HS-5 (cell line): ENCODE data around the gene CLP1.
"Not testable (repeated sequence)": the region's sequence is repeated elsewhere in the genome, so short reads cannot be mapped to it uniquely, and the experiment has no call there.

Source experiments
- DNase-seq: peaks from one replicate; pipeline ENCODE4 v3.0.0-alpha.2; 2012; ENCODE audit warnings: low read depth

CLP1 gene

DNA sequence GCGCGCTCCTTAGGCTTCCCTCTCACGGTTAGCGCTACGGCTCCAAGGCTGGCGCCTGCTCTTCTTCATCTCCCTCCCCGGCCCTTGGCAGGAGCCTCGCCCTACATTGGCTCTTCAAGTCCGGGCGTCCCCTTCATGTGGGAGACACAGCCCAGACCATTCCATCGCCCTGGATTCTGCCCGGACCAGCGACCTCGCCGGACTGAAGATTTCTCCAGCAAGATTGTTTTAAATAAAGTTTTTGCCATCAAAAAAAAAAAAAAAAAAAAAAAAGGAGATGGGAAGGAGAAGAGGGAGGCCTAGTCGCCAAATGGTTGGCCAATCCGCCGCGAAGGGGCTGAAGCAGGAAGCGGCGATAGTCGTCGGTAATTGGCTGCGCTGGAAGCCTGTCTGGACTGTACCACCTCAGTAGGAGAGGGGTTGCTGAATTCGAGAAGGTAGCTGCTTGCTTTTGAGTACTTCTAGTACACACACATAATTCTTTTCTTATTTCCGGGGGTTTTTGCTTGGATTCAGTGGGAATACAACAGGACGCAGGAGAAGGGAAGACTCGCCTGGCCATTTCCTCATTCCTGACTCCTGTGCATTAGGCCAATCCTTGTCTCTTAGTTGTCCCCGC is 9.7 kb downstream of the CLP1 start:
- DNase-seq: peak; percentile 99

DNA sequence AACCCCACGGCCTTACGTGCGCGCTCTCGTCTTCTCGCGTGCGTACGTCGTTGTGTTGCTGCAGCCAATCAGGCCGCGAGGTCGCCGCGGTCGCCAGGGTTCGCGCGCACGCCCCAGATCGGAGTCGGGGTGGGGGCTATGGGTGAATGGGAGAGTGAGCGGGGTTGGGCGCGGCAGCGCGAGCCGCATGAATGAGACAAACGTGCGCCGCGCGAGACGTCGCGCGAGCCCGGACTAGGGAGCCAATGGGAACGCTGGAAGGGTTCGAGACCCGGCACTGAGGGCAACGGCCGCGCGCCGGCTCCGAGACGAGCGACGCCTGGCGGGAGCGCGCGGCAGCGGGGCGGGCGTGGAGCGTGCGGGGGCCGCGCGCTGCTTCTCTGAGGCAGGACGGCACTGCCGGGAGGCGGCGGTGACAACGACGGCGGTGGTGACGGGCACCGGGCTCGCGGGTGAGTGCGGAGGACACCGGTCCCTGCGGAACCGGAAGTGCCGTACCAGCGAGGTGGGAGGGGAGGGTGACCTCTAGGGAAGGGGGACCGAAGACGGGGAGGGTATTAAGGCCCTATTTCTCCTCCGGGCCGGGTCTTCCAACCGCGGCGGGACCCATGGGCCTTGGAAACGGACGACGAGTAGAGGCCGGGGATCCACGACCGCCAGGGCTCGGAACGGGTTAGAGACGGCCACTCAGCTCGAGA is 10.3 kb downstream of the CLP1 start, which contains the start of gene ZDHHC5:
Gene ZDHHC5, plus strand, starts transcription at position 379 of the 698 bp plus-strand sequence. CDS start 4,977 bp downstream, outside the sequence.
- DNase-seq: no peak

DNA sequence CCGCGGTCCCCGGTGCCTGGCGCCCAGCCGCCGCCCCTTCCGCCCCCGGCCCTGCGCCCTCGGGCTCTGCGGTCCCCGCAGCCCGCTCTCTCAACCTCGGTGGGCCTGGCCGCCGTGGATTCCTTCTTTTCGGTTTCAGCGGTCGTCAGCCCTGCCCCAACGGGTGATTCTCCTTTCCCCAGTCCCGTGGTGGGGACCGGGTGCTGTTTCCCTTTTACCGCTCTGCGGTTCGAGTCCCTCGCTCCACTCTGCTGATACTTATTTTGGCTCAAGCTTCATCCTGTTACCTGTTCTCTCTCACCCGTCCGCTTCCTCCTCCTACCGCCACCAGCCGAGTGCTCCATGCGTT is 10.8 kb downstream of the CLP1 start:
- no peak for DNase-seq

DNA sequence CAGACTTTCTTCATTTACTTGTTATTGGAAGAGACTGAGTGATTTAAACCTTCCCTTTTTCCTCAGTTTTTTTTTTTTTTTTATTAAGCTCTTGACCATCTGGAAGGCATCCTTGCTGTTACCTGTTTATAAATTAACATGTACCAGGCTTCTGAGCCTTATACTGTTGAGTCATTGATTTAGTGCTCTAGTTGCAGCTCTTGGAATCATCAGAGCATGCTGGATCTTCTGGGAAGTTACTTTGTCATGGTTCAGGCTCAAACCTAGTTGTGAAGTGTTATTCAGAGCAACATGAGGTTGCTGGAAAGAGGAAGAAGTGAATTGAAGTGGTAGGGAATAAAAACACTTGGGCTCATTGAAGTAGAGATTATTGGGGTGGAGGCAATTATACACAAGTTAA is 16.7 kb downstream of the CLP1 start:
- no peak for DNase-seq

DNA sequence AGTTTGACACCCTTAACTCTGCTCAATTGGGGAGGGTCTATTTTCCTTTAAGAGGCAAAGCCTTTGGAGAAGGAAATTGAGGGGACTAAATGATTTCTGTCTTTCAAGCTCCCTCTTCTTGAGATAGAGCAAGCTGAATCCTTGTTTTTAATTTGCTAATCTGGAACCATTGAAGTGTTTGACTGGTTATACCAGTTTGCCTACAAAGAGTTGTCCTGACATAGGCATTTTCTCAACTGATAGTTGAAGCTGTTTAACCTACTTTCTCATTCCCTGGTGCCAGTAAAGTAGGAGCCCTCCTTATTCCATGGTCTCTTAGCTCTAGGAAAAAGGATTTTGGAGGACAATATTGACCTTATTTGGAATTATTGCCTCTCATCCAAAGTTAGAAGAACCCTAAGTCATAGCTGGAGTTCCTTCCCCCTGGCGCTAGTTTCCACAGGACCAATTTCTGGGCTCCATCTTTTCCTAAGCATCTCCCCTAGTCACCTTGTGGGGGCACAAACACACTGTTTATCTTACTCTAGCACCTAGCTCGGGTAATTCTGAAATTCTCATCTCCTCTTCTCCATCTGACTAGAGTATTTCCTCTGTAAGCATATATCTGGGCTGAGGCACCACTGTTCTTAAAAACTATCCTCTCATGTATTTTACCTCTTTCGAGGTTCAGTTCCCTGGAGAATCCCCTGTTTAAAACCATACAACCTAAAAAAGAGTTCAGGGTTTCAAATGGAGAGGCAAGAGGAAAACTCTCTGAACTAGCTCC is 17.8 kb downstream of the CLP1 start:
- no peak for DNase-seq

DNA sequence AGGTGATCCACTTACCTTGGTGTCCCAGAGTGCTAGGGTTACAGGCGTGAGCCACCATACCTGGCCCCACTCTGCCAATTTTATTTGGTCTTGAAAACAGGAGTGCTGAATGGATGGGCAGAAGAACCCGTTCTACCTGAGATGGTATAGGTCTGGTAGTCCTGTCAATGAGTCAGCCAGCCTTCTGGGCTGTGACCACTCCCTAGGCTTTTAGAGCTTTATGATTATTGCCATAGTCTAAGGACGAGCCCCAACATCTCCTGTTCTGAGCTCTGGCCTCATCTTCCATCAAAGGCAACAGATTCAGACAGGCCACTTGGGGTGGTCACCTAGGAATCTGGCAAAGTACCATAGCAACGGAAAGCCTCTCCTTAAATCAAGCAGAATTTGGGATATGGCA is 21.8 kb downstream of the CLP1 start:
- DNase-seq: no peak

DNA sequence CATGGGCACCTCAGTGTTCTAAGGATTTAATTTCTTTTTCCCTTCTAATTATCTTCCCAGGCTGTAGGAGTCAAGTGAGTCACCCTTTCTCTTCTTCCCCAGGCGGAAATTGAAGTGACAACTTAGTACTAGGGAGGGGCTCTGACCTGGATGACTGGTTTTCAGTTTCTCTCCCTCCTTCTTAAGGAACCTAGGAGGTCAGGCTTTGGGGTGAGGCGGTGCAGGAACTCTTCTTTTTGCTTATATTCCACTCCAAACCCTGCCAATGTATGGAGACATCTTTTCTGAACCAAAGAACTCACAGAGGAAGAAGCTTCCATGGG is 23.0 kb downstream of the CLP1 start:
- no peak for DNase-seq

DNA sequence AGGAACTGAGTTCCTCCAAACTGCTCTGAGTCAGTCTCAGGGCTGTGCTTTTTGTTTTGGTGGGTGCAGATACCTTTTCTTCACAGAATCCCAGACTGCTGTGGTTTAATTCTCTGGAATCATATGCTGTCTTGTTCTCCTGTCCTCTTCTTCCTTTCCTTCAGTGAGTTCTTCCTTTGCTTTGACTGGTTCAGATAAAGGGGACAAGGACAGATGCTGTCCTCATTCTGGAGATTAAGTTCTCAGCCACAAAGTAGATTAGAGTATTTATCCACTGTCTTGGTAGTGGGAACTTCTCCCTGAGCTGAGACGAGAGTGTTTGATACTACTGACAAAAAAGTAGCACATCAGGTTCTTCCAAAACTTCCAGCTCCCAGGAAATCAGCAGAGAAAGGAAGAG is 23.6 kb downstream of the CLP1 start:
- DNase-seq: no peak

DNA sequence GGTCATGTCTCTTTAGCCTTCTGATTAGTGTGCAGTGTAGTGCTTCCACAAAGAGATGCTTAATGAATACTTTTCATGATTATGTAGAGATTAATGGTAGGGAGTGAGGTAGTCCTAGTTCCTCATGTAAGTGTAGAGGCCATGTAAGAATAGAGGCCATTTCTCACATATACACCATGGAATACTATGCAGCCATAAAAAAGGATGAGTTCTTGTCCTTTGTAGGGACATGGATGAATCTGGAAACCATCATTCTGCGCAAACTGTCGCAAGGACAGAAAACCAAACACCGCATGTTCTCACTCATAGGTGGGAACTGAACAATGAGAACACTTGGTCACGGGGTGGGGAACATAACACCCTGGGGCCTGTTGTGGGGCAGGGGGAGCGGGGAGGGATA is 32.9 kb downstream of the CLP1 start:
- DNase-seq: not testable (repeated sequence)

DNA sequence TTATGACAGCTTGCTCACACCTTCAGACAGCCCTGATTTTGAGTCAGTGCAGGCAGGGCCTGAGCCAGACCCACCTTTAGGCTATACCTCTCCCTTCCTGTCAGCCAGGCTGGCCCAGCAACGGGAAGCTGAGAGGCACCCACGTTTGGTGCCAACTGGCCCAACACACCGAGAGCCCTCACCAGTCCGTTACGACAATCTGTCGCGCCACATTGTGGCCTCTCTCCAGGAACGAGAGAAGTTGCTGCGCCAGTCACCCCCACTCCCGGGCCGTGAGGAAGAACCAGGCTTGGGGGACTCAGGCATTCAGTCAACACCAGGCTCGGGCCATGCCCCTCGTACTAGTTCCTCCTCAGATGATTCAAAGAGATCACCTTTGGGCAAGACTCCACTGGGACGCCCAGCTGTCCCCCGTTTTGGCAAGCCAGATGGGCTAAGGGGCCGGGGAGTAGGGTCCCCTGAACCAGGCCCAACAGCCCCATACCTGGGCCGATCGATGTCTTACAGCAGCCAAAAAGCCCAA is 41.3 kb downstream of the CLP1 start:
- no peak for DNase-seq

DNA sequence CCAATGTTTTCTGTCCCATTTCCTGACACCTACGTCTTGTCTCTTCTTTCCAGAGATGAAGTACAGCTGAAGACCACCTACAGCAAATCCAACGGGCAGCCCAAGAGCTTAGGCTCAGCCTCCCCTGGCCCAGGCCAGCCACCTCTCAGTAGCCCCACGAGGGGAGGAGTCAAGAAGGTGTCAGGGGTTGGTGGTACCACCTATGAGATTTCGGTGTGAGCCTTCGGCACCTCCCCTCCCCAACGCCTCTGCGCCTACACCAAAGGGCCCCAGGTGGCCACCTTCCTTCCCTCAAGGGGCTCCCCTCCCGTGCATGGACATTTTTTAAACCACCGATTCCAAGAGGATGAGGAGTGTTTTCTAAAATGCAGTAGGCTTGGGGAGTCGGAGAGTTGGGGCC is 42.3 kb downstream of the CLP1 start:
- DNase-seq: no peak

DNA sequence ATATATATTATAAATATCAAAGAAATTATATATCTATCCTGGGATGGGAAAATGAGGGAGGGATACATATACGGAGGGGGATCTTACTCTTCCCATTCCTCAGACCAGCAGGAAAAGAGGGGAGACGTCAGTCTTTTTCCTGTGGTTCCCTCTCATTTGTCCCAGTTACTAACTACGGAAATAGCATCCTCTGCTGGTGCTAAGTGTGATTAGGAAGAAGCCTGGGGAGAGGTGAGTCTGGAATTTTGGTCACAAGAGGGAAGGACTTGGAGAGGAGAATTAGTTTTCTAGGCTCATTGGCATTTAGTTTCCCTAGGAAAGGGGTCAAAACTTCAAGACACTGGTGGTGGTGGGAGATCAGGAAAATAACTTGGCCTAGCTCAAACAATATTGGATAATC is 42.9 kb downstream of the CLP1 start:
- DNase-seq: no peak

DNA sequence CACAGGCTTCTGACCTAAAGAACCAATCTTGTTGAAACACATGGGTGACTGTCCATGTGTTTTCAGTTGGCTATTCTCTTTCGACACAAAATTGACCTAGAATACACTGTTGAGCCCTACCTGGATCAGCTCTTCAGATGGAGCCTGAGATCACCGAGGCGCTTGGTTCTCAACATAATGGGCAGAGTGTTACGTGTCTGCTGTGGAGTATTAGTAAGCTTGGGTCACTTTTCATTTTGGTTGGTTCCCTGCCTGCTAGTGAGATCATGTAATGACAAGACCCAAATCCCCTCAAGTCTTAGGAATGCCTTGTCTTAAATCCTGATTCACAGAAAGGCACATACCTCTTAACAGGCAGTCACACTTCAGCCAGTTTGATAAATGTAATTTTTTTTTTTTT is 45.8 kb downstream of the CLP1 start:
- no peak for DNase-seq

DNA sequence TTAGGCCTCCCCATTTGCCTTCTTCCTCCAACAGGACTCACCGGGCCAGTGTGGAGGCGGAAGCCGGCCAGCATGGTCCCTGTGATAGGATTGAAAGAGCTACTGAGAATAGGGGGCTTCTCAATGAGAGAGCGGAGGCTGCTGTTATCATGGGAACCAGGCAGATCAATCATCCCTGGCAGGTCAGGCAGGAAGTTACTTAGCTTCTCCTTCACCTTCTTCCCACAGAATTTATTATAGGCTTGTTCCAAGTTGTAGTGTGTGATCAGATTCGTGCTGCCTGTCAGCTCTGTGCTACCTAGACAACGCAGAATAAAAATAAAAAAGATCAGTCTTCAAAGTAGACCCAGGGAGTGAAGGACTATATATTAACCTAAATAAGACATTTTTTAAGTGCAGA is 47.4 kb downstream of the CLP1 start:
- no peak for DNase-seq

DNA sequence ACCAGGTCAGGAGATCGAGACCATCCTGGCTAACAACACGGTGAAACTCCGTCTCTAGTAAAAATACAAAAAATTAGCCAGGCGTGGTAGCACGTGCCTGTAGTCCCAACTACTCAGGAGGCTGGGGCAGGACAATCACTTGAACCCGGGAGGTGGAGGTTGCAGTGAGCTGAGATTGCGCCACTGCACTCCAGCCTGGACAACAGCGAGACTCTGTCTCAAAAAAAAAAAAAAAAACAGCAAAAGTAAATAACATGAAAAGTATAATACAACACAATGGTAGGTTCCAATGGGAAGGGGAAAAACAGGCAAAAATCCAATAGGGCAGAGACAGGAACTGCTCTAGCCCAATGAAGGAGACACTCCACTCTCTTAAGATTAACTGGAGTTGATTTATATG is 47.9 kb downstream of the CLP1 start:
- DNase-seq: not testable (repeated sequence)

DNA sequence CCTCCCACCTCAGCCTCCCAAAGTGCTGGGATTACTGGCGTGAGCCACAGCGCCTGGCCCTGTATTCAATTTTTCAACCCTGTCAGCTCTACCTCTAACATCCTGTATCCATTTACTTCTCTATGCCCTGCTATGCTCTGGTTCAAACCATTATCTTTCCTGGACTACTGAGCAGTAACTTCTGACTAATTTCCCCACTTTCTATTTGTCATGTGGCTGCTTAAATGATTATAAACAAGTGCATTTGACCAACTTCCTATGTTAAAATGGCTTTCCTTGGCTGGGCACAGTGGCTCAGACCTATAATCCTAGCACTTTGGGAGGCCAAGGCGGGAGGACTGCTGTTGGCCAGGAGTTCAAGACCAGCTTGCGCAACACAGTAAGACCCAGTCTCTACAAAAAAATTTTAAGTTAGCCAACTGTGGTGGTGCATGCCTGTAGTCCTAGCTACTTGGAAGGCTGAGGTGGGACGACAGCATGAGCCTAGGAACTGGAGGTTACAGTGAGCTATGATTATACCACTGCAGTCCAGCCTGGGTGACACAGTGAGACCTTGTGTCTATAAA is 52.3 kb downstream of the CLP1 start:
- no peak for DNase-seq
